ENCODE results near the gene CCL4. TPM values are rescaled to one million over a fixed set of nuclear protein-coding genes. Genes with fewer than 3 reads are reported as not detected.
"Not testable (repeated sequence)": the region's sequence is repeated elsewhere in the genome, so short reads cannot be mapped to it uniquely, and the experiment has no call there.

The CCL4 gene
- total RNA-seq, 2 experiments from 2014 or later, result 1.5 to 2.1 TPM

GRCh38 chr17:36117505-36118382 is 14.1 kb downstream of the CCL4 start:
- no peak for ATAC-seq (ENCODE audit: poor library complexity)
- H3K4me1 Mint-ChIP-seq (ENCODE audit: low read depth), result no peaks in the 10 kb centered on the region

GRCh38 chr17:36118477-36119353 is 15.1 kb downstream of the CCL4 start:
- Histone ChIP-seq H3K27me3 (ENCODE audit: control insufficient read depth in 1 of 2, insufficient read depth in 2 of 2, low read length in 2 of 2) (no peaks in the 10 kb centered on the region), H3K4me1 (ENCODE audit: insufficient read depth, low read length) (no peaks in the 10 kb centered on the region), H3K9me3 (ENCODE audit: control insufficient read depth in 1 of 2, insufficient read depth in 1 of 2, low read length in 2 of 2) (no peaks in the 10 kb centered on the region), H3K27ac (ENCODE audit: low read depth in 1 of 2, low read length in 2 of 2) (no peak overlapping the region), H3K36me3 (ENCODE audit: insufficient read depth, low read length) (no peaks in the 10 kb centered on the region), H3K4me3 (ENCODE audit: low read length) (no peak overlapping the region)
- POLR2A ChIA-PET, result no interaction called here
- Mint-ChIP-seq H3K27me3 (peaks cover 5% of the 10 kb centered on the region), H3K4me1 (ENCODE audit: low read depth) (no peaks in the 10 kb centered on the region), H3K27ac (no peak overlapping the region), H3K9me3 (no peaks in the 10 kb centered on the region), H3K4me3 (no peak overlapping the region), H3K36me3 (ENCODE audit: low read depth) (no peaks in the 10 kb centered on the region)
- CTCF ChIA-PET, result no interaction called here
- no peak for DNase-seq
- intact Hi-C loops (cut with DNase I, micrococcal nuclease), result no loop called here
- no peak for ATAC-seq (ENCODE audit: poor library complexity)
- no peak for TF ChIP-seq CTCF (IDR thresholded peaks at IDR 0.05)

More at GRCh38 chr17:36117505-36118382, 14.1 kb downstream of the CCL4 start:
- Histone ChIP-seq H3K36me3 (ENCODE audit: insufficient read depth, low read length) (no peaks in the 10 kb centered on the region), H3K4me1 (ENCODE audit: insufficient read depth, low read length) (no peaks in the 10 kb centered on the region), H3K9me3 (ENCODE audit: control insufficient read depth in 1 of 2, insufficient read depth in 1 of 2, low read length in 2 of 2) (no peaks in the 10 kb centered on the region), H3K4me3 (ENCODE audit: low read length) (no peak overlapping the region), H3K27ac (ENCODE audit: low read depth in 1 of 2, low read length in 2 of 2) (no peak overlapping the region), H3K27me3 (ENCODE audit: control insufficient read depth in 1 of 2, insufficient read depth in 2 of 2, low read length in 2 of 2) (no peaks in the 10 kb centered on the region)
- no peak overlapping the region for H3K27ac Mint-ChIP-seq
- intact Hi-C loops (cut with DNase I, micrococcal nuclease), result no loop called here
- POLR2A ChIA-PET, result no interaction called here
- peaks cover 5% of the 10 kb centered on the region for H3K27me3 Mint-ChIP-seq
- no peak for DNase-seq
- no peak overlapping the region for H3K4me3 Mint-ChIP-seq
- CTCF ChIA-PET, result no interaction called here
- no peaks in the 10 kb centered on the region for H3K36me3 Mint-ChIP-seq (ENCODE audit: low read depth)
- TF ChIP-seq CTCF (IDR thresholded peaks at IDR 0.05), result no peak
- H3K9me3 Mint-ChIP-seq, result no peaks in the 10 kb centered on the region

- no peaks in the 10 kb centered on the region for H3K4me1 ChIP-seq (ENCODE audit: insufficient read depth, low read length)
- no peaks in the 10 kb centered on the region for H3K36me3 ChIP-seq (ENCODE audit: insufficient read depth, low read length)
- POLR2A ChIA-PET, result no interaction called here
- intact Hi-C loops (cut with DNase I, micrococcal nuclease), result no loop called here
- H3K27ac Mint-ChIP-seq, result no peak overlapping the region
- no peak overlapping the region for H3K27ac ChIP-seq (ENCODE audit: low read depth in 1 of 2, low read length in 2 of 2)
- DNase-seq (no peak), ATAC-seq (ENCODE audit: poor library complexity) (no peak)
- no peak overlapping the region for H3K4me3 ChIP-seq (ENCODE audit: low read length)
- H3K27me3 Mint-ChIP-seq, result peaks cover 5% of the 10 kb centered on the region
- H3K4me3 Mint-ChIP-seq, result no peak overlapping the region
- H3K9me3 ChIP-seq (ENCODE audit: control insufficient read depth in 1 of 2, insufficient read depth in 1 of 2, low read length in 2 of 2), result peaks cover 4 to 6% of the 10 kb centered on the region in 2 experiments
- H3K4me1 Mint-ChIP-seq (ENCODE audit: low read depth), result no peaks in the 10 kb centered on the region
- no peaks in the 10 kb centered on the region for H3K9me3 Mint-ChIP-seq
- no peaks in the 10 kb centered on the region for H3K36me3 Mint-ChIP-seq (ENCODE audit: low read depth)
- CTCF ChIA-PET, result no interaction called here
- TF ChIP-seq CTCF (IDR thresholded peaks at IDR 0.05), result no peak
- peaks cover 0 to 2% of the 10 kb centered on the region in 2 experiments for H3K27me3 ChIP-seq (ENCODE audit: control insufficient read depth in 1 of 2, insufficient read depth in 2 of 2, low read length in 2 of 2)
Measured at GRCh38 chr17:36120221-36120620, 16.6 kb downstream of the CCL4 start.

- H3K36me3 ChIP-seq (ENCODE audit: insufficient read depth, low read length); DNase-seq; H3K27ac Mint-ChIP-seq; H3K27me3 Mint-ChIP-seq; H3K9me3 Mint-ChIP-seq; H3K27me3 ChIP-seq (ENCODE audit: control insufficient read depth in 1 of 2, insufficient read depth in 2 of 2, low read length in 2 of 2); CTCF ChIA-PET; H3K4me3 Mint-ChIP-seq; H3K4me1 ChIP-seq (ENCODE audit: insufficient read depth, low read length); H3K36me3 Mint-ChIP-seq (ENCODE audit: low read depth); ATAC-seq (ENCODE audit: poor library complexity); H3K4me3 ChIP-seq (ENCODE audit: low read length); POLR2A ChIA-PET; intact Hi-C loops (cut with DNase I, micrococcal nuclease); H3K27ac ChIP-seq (ENCODE audit: low read depth in 1 of 2, low read length in 2 of 2); H3K4me1 Mint-ChIP-seq (ENCODE audit: low read depth): not testable (repeated sequence)
- peaks cover 13 to 15% of the 10 kb centered on the region in 2 experiments for H3K9me3 ChIP-seq (ENCODE audit: control insufficient read depth in 1 of 2, insufficient read depth in 1 of 2, low read length in 2 of 2)
Measured at GRCh38 chr17:36121099-36121498, 17.5 kb downstream of the CCL4 start.
